ENCODE data around the gene ZBTB16. TPM values are rescaled to one million over a fixed set of nuclear protein-coding genes. Genes with fewer than 3 reads are reported as not detected.

ZBTB16 gene
- total and polyA plus RNA-seq, 10 donors: 1.5 to 85.6 (median 42.1) TPM

- intact Hi-C loops (cut with DNase I; ENCODE audit: low total_unique reads): no loop called here
- DNase-seq: no peak
- 75 to 85% (median 81%) methylated on average over 21 to 24 of the region's 24 CpGs for WGBS, 5 donors
- H3K36me3 ChIP-seq: peaks cover 0 to 18% (median 0%) of the 10 kb centered on the region in 6 donors
- peaks cover 0 to 45% (median 5%) of the 10 kb centered on the region in 6 donors for H3K4me1 ChIP-seq
- H3K27me3 ChIP-seq (replicated peaks in 1 of 7): no peaks in the 10 kb centered on the region
- no peaks in the 10 kb centered on the region for H3K9me3 ChIP-seq
- no peak overlapping the region for H3K27ac ChIP-seq
- peak in 2 of 3 donors; percentile 26 to 37 for TF ChIP-seq POLR2AphosphoS5 (IDR thresholded peaks at IDR 0.05)
- TF ChIP-seq, protein P1, sequence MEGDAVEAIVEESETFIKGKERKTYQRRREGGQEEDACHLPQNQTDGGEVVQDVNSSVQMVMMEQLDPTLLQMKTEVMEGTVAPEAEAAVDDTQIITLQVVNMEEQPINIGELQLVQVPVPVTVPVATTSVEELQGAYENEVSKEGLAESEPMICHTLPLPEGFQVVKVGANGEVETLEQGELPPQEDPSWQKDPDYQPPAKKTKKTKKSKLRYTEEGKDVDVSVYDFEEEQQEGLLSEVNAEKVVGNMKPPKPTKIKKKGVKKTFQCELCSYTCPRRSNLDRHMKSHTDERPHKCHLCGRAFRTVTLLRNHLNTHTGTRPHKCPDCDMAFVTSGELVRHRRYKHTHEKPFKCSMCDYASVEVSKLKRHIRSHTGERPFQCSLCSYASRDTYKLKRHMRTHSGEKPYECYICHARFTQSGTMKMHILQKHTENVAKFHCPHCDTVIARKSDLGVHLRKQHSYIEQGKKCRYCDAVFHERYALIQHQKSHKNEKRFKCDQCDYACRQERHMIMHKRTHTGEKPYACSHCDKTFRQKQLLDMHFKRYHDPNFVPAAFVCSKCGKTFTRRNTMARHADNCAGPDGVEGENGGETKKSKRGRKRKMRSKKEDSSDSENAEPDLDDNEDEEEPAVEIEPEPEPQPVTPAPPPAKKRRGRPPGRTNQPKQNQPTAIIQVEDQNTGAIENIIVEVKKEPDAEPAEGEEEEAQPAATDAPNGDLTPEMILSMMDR (IDR thresholded peaks at IDR 0.05 in 8 of 11, conservative IDR thresholded peaks at IDR 0.05 in 3 of 11): no peak
- no peak overlapping the region for H3K4me3 ChIP-seq
Observed at GRCh38 chr11:114228435-114229411, 169.2 kb downstream of the ZBTB16 start.

- Histone ChIP-seq H3K27me3 (replicated peaks in 1 of 7) (no peaks in the 10 kb centered on the region), H3K9me3 (no peaks in the 10 kb centered on the region), H3K27ac (no peak overlapping the region), H3K4me3 (no peak overlapping the region), H3K36me3 (peaks cover 0 to 18% (median 0%) of the 10 kb centered on the region in 6 donors), H3K4me1 (peaks cover 0 to 45% (median 5%) of the 10 kb centered on the region in 6 donors)
- intact Hi-C loops (cut with DNase I; ENCODE audit: low total_unique reads): no loop called here
- no peak for DNase-seq
- TF ChIP-seq POLR2A (IDR thresholded peaks at IDR 0.05) (no peak), POLR2AphosphoS5 (IDR thresholded peaks at IDR 0.05) (no peak)
- TF ChIP-seq, protein P1 (IDR thresholded peaks at IDR 0.05 in 8 of 11, conservative IDR thresholded peaks at IDR 0.05 in 3 of 11): no peak
- 83 to 89% (median 87%) methylated on average over 15 of the region's 15 CpGs for WGBS, 5 donors
Observed at GRCh38 chr11:114230031-114230704, 170.7 kb downstream of the ZBTB16 start.

DNA sequence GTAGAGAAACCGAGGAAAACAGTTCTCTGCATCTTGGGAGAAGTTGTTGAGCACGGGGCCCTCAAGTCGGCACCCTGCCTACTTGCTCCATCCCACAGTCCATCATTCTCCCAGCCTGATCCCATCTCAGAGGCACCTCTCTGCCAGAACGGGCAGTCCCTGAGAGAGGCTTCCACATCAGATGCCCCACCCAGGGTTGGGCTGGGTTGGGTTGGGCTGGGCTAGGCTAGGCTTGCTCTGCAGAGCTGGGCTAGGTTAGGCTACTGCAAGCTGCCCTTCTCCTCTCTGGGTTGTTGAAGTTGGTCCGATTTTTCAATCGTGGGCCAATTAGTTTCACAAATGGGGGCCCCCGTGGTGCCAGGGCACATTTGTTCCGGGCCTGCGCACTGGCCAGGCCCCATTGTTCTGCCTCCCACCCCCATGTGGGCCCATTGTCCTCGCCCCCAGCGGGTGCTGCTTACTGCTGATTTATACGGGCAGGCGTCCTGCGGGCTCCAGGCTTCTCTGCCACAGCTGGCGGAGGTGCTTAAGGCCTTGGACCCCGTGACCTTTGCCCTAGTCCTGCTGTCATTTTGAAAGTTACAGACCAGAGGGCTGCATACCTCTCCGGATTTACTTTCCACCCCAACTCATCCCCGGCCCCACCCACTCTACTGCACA lies 173.0 kb downstream of the ZBTB16 start:
- H3K4me1 ChIP-seq: peaks cover 0 to 25% (median 5%) of the 10 kb centered on the region in 6 donors
- no peaks in the 10 kb centered on the region for H3K9me3 ChIP-seq
- no peak overlapping the region for H3K27ac ChIP-seq
- intact Hi-C loops (cut with DNase I; ENCODE audit: low total_unique reads): no loop called here
- no peaks in the 10 kb centered on the region for H3K27me3 ChIP-seq (replicated peaks in 1 of 7)
- DNase-seq: no peak
- 82 to 93% (median 89%) methylated on average over 17 to 18 of the region's 18 CpGs for WGBS, 5 donors
- H3K4me3 ChIP-seq: no peak overlapping the region
- peaks cover 0 to 10% (median 0%) of the 10 kb centered on the region in 6 donors for H3K36me3 ChIP-seq
- TF ChIP-seq POLR2AphosphoS5 (IDR thresholded peaks at IDR 0.05): peak in 2 of 3 donors; percentile 21 to 44
- TF ChIP-seq POLR2A (IDR thresholded peaks at IDR 0.05): no peak

DNA sequence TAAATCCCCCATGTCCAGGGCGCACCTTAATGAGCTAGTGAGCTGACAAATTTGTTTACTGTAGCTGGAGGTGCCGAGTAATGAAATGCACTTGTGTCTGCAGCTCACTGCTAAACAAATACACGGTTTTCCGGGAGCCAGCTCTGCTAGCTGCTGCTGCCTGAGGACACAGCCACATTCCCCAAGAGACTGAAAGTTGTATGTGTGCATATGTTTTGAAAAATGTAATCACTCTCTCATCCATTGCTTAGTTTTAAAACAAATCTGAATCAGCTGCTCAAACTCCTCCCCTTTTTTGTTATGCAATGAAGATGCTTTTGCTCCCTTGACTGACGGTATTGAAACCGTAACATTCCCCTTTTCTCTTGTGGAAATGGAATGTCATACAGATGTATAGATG lies 174.2 kb downstream of the ZBTB16 start:
- TF ChIP-seq, protein P1 (IDR thresholded peaks at IDR 0.05 in 8 of 11, conservative IDR thresholded peaks at IDR 0.05 in 3 of 11): no peak
- TF ChIP-seq POLR2AphosphoS5 (IDR thresholded peaks at IDR 0.05) (no peak), POLR2A (IDR thresholded peaks at IDR 0.05) (no peak)
- no peak overlapping the region for H3K4me3 ChIP-seq
- WGBS, 5 donors: 86 to 92% (median 89%) methylated on average over 6 of the region's 6 CpGs
- peaks cover 0 to 17% (median 5%) of the 10 kb centered on the region in 6 donors for H3K4me1 ChIP-seq
- no peaks in the 10 kb centered on the region for H3K27me3 ChIP-seq (replicated peaks in 1 of 7)
- H3K27ac ChIP-seq: no peak overlapping the region
- H3K9me3 ChIP-seq: no peaks in the 10 kb centered on the region
- intact Hi-C loops (cut with DNase I; ENCODE audit: low total_unique reads): no loop called here
- H3K36me3 ChIP-seq: peaks cover 0 to 16% (median 0%) of the 10 kb centered on the region in 6 donors
- DNase-seq: no peak

All from spleen (tissue), 11 donors.